Hematopoietic multipotent progenitor cell treated with erythropoietin and hydrocortisone succinate and interleukin-3 and kit ligand, for 4 days (in vitro differentiated cells): Measurements from ENCODE around the gene DISC1.
"Not testable (repeated sequence)": the region's sequence is repeated elsewhere in the genome, so short reads cannot be mapped to it uniquely, and the experiment has no call there.

Source experiments
- DNase-seq: peaks from one replicate; pipeline ENCODE4 v3.0.0-alpha.2; 2015

The DISC1 gene

GRCh38 chr1:231935856-231936255 lies 309.3 kb downstream of the DISC1 start:
- DNase-seq = no peak

GRCh38 chr1:231936983-231937775 lies 310.6 kb downstream of the DISC1 start:
- DNase-seq = peak; percentile 43

- no peak for DNase-seq
These were observed 311.6 kb downstream of the DISC1 start for GRCh38 chr1:231938211-231938610.

- DNase-seq = no peak
These were observed 312.1 kb downstream of the DISC1 start for GRCh38 chr1:231938711-231939110.

GRCh38 chr1:231939118-231939517 lies 312.5 kb downstream of the DISC1 start:
- DNase-seq = no peak

- no peak for DNase-seq
These were observed 313.5 kb downstream of the DISC1 start for GRCh38 chr1:231940116-231940515.

- no peak for DNase-seq
These were observed 314.1 kb downstream of the DISC1 start for GRCh38 chr1:231940701-231941100.

GRCh38 chr1:231943084-231943483 lies 316.5 kb downstream of the DISC1 start:
- no peak for DNase-seq

- not testable (repeated sequence) for DNase-seq
These were observed 321.5 kb downstream of the DISC1 start for GRCh38 chr1:231948102-231948501.

GRCh38 chr1:231949277-231950091 lies 322.9 kb downstream of the DISC1 start:
- DNase-seq = no peak

- DNase-seq = no peak
These were observed 323.9 kb downstream of the DISC1 start for GRCh38 chr1:231950331-231951128.

GRCh38 chr1:231951374-231951773 lies 324.8 kb downstream of the DISC1 start:
- no peak for DNase-seq

- no peak for DNase-seq
These were observed 325.6 kb downstream of the DISC1 start for GRCh38 chr1:231952154-231952553.

- DNase-seq = no peak
These were observed 327.1 kb downstream of the DISC1 start for GRCh38 chr1:231953660-231954059.

- no peak for DNase-seq
These were observed 328.2 kb downstream of the DISC1 start for GRCh38 chr1:231954751-231955150.

- no peak for DNase-seq
These were observed 330.8 kb downstream of the DISC1 start for GRCh38 chr1:231957359-231957758.

- DNase-seq = no peak
These were observed 331.9 kb downstream of the DISC1 start for GRCh38 chr1:231958448-231958847.

- no peak for DNase-seq
These were observed 332.8 kb downstream of the DISC1 start for GRCh38 chr1:231959225-231959884.

GRCh38 chr1:231961801-231962200 lies 335.2 kb downstream of the DISC1 start:
- not testable (repeated sequence) for DNase-seq

GRCh38 chr1:231962636-231963035 lies 336.0 kb downstream of the DISC1 start:
- DNase-seq = no peak

GRCh38 chr1:231964241-231964640 lies 337.7 kb downstream of the DISC1 start:
- no peak for DNase-seq

GRCh38 chr1:231964961-231965360 lies 338.4 kb downstream of the DISC1 start:
- DNase-seq = peak; percentile 54

- no peak for DNase-seq
These were observed 339.0 kb downstream of the DISC1 start for GRCh38 chr1:231965615-231966014.
